ENCODE data around the gene ITGA11. TPM values are rescaled to one million over a fixed set of nuclear protein-coding genes. Genes with fewer than 3 reads are reported as not detected.

The ITGA11 gene
- total RNA-seq, 2 experiments from 2014 or later = 1.7 to 3.6 TPM

DNA sequence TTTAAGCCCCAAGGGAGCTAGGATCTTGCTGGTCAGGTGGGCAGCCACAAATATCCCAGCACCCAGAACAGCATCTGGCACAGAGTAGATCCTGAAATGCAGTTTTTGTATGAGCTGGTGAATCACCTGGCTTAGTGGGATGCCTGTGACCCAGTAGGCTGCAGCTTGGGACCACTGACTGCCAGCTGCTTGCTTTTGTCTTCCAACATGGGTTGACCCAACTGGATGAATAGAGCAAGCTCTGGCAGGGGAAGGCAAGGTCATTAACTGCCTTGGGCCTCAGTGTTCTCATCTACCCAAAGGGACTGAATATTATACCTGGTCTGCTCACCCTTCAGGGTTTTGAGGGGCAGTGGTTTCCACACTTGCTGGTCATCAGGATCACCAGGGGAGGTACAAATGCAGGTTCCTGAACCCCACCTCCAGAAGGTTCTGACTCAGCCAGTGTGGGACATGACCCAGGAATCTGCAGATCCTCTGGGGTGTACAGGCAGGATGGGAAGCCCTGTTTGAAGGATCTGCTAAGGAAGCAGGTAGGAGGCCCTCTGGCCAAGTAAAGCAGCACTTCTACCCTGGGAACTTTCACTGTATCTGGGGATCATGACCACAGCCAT, 55.4 kb downstream of the ITGA11 start:
- TF ChIP-seq CTCF (IDR thresholded peaks at IDR 0.05) = no peak
- POLR2A ChIA-PET = no interaction called here
- ATAC-seq (no peak), DNase-seq (no peak)
- CTCF ChIA-PET = no interaction called here
- Mint-ChIP-seq H3K9me3 (no peaks in the 10 kb centered on the region), H3K27me3 (no peaks in the 10 kb centered on the region), H3K4me1 (ENCODE audit: low read depth) (peaks cover 8% of the 10 kb centered on the region), H3K27ac (no peak overlapping the region), H3K36me3 (ENCODE audit: low read depth) (no peaks in the 10 kb centered on the region), H3K4me3 (no peak overlapping the region)
- intact Hi-C loops (cut with micrococcal nuclease) = no loop called here

GRCh38 chr15:68375716-68376220, 56.2 kb downstream of the ITGA11 start:
- Mint-ChIP-seq H3K27ac (no peak overlapping the region), H3K4me1 (ENCODE audit: low read depth) (peaks cover 8% of the 10 kb centered on the region), H3K4me3 (no peak overlapping the region), H3K27me3 (no peaks in the 10 kb centered on the region), H3K36me3 (ENCODE audit: low read depth) (no peaks in the 10 kb centered on the region), H3K9me3 (no peaks in the 10 kb centered on the region)
- intact Hi-C loops (cut with micrococcal nuclease) = no loop called here
- TF ChIP-seq CTCF (IDR thresholded peaks at IDR 0.05) = no peak
- CTCF ChIA-PET = no interaction called here
- DNase-seq = no peak
- POLR2A ChIA-PET = no interaction called here
- ATAC-seq = no peak

- TF ChIP-seq CTCF (IDR thresholded peaks at IDR 0.05) = no peak
- no peak overlapping the region for H3K4me3 Mint-ChIP-seq
- ChIA-PET POLR2A (no interaction called here), CTCF (no interaction called here)
- intact Hi-C loops (cut with micrococcal nuclease) = no loop called here
- no peaks in the 10 kb centered on the region for H3K27me3 Mint-ChIP-seq
- DNase-seq (no peak), ATAC-seq (no peak)
- no peaks in the 10 kb centered on the region for H3K9me3 Mint-ChIP-seq
- H3K4me1 Mint-ChIP-seq (ENCODE audit: low read depth) = peaks cover 8% of the 10 kb centered on the region
- no peak overlapping the region for H3K27ac Mint-ChIP-seq
- no peaks in the 10 kb centered on the region for H3K36me3 Mint-ChIP-seq (ENCODE audit: low read depth)
These were observed 56.8 kb downstream of the ITGA11 start for GRCh38 chr15:68375191-68375631.

- POLR2A ChIA-PET = no interaction called here
- H3K36me3 Mint-ChIP-seq (ENCODE audit: low read depth) = no peaks in the 10 kb centered on the region
These were observed 57.7 kb downstream of the ITGA11 start for GRCh38 chr15:68374168-68374745.

More at GRCh38 chr15:68374168-68374745, 57.7 kb downstream of the ITGA11 start:
- DNase-seq (no peak), ATAC-seq (no peak)
- no peaks in the 10 kb centered on the region for H3K9me3 Mint-ChIP-seq
- H3K27me3 Mint-ChIP-seq = no peaks in the 10 kb centered on the region
- H3K4me3 Mint-ChIP-seq = no peak overlapping the region
- intact Hi-C loops (cut with micrococcal nuclease) = no loop called here
- no peaks in the 10 kb centered on the region for H3K4me1 Mint-ChIP-seq (ENCODE audit: low read depth)
- no peak for TF ChIP-seq CTCF (IDR thresholded peaks at IDR 0.05)
- H3K27ac Mint-ChIP-seq = no peak overlapping the region
- CTCF ChIA-PET = interaction anchor here (1.6 to 1.7 kb wide), 2 partner anchors 8 to 68 kb away, joined by 4 to 6 read pairs; no protein-coding TSS in a partner anchor

Measured in activated CD8-positive, alpha-beta T cell treated with anti-CD3 and anti-CD28 coated beads for 36 hours (primary cell).